ENCODE measurements around the gene FCN2. TPM values are rescaled to one million over a fixed set of nuclear protein-coding genes. Genes with fewer than 3 reads are reported as not detected.

The FCN2 gene
- total and polyA plus RNA-seq, 4 donors, result 0.20 to 0.22 TPM; not detected in 2

- no peak for TF ChIP-seq CTCF (IDR thresholded peaks at IDR 0.05; ENCODE audit: control extremely low read depth, extremely low read depth)
- ATAC-seq (ENCODE audit: insufficient read depth, low FRiP score) (no peak), DNase-seq (no peak)
- H3K27me3 ChIP-seq (ENCODE audit: control insufficient read depth in 3 of 3, insufficient read depth in 3 of 3, low read length in 2 of 3), result no peaks in the 10 kb centered on the region
- H3K4me1 ChIP-seq (ENCODE audit: control insufficient read depth in 5 of 5, insufficient read depth in 5 of 5, low read length in 5 of 5), result peaks cover 0 to 26% (median 9%) of the 10 kb centered on the region in 5 donors
- WGBS, 2 donors, result 92% methylated on average over 7 of the region's 7 CpGs
- no peak overlapping the region for H3K9ac ChIP-seq (ENCODE audit: insufficient read depth in 1 of 2, low read length in 2 of 2)
- H3K27ac ChIP-seq (ENCODE audit: low read depth in 1 of 2, low read length in 1 of 2), result no peak overlapping the region
- no peaks in the 10 kb centered on the region for H3K36me3 ChIP-seq (ENCODE audit: control insufficient read depth in 4 of 4, insufficient read depth in 4 of 4, low read length in 4 of 4)
- peaks cover 0 to 4% (median 0%) of the 10 kb centered on the region in 4 donors for H3K9me3 ChIP-seq (ENCODE audit: control insufficient read depth in 4 of 4, insufficient read depth in 3 of 4, low read length in 3 of 4)
- H3K4me3 ChIP-seq, result no peak overlapping the region
Measured at GRCh38 chr9:134892820-134893420, 12.3 kb downstream of the FCN2 start.

- Histone ChIP-seq H3K9ac (ENCODE audit: insufficient read depth in 1 of 2, low read length in 2 of 2) (no peak overlapping the region), H3K4me1 (ENCODE audit: control insufficient read depth in 5 of 5, insufficient read depth in 5 of 5, low read length in 5 of 5) (peaks cover 0 to 26% (median 9%) of the 10 kb centered on the region in 5 donors), H3K4me3 (no peak overlapping the region), H3K27me3 (ENCODE audit: control insufficient read depth in 3 of 3, insufficient read depth in 3 of 3, low read length in 2 of 3) (no peaks in the 10 kb centered on the region), H3K27ac (ENCODE audit: low read depth in 1 of 2, low read length in 1 of 2) (no peak overlapping the region), H3K9me3 (ENCODE audit: control insufficient read depth in 4 of 4, insufficient read depth in 3 of 4, low read length in 3 of 4) (peaks cover 0 to 4% (median 2%) of the 10 kb centered on the region in 4 donors), H3K36me3 (ENCODE audit: control insufficient read depth in 4 of 4, insufficient read depth in 4 of 4, low read length in 4 of 4) (no peaks in the 10 kb centered on the region)
- no peak for ATAC-seq (ENCODE audit: insufficient read depth, low FRiP score)
- DNase-seq, result no peak
- WGBS, 2 donors, result 95% methylated on average over 7 of the region's 7 CpGs
- no peak for TF ChIP-seq CTCF (IDR thresholded peaks at IDR 0.05; ENCODE audit: control extremely low read depth, extremely low read depth)
Measured at GRCh38 chr9:134894136-134894860, 13.7 kb downstream of the FCN2 start.

- peak overlapping the region in 1 of 2 donors; percentile 27 for H3K27ac ChIP-seq (ENCODE audit: low read depth in 1 of 2, low read length in 1 of 2)
- no peak overlapping the region for H3K4me3 ChIP-seq
- ATAC-seq (ENCODE audit: insufficient read depth, low FRiP score) (no peak), DNase-seq (peak in 1 of 3 donors; percentile 45)
- no peak overlapping the region for H3K9ac ChIP-seq (ENCODE audit: insufficient read depth in 1 of 2, low read length in 2 of 2)
- H3K9me3 ChIP-seq (ENCODE audit: control insufficient read depth in 4 of 4, insufficient read depth in 3 of 4, low read length in 3 of 4), result peaks cover 0 to 8% (median 2%) of the 10 kb centered on the region in 4 donors
- WGBS, 2 donors, result 59 to 61% methylated on average over 3 of the region's 3 CpGs
- TF ChIP-seq CTCF (IDR thresholded peaks at IDR 0.05; ENCODE audit: control extremely low read depth, extremely low read depth), result no peak
- H3K4me1 ChIP-seq (ENCODE audit: control insufficient read depth in 5 of 5, insufficient read depth in 5 of 5, low read length in 5 of 5), result peaks cover 0 to 26% (median 9%) of the 10 kb centered on the region in 5 donors
- H3K27me3 ChIP-seq (ENCODE audit: control insufficient read depth in 3 of 3, insufficient read depth in 3 of 3, low read length in 2 of 3), result no peaks in the 10 kb centered on the region
- no peaks in the 10 kb centered on the region for H3K36me3 ChIP-seq (ENCODE audit: control insufficient read depth in 4 of 4, insufficient read depth in 4 of 4, low read length in 4 of 4)
Measured at GRCh38 chr9:134895097-134895496, 14.5 kb downstream of the FCN2 start.

Measured in lung (tissue), 12 donors.